OCI-LY1 (cell line): ENCODE measurements around the gene PLLP.
A peak's percentile ranks its signal among the peaks of the same experiment; 100 is the strongest.
"Not testable (repeated sequence)": the region's sequence is repeated elsewhere in the genome, so short reads cannot be mapped to it uniquely, and the experiment has no call there.

Experiments used
- H2AFZ ChIP-seq: fragments of 200-600 bp; sonication (generic), shearing (Covaris generic); 2 replicates; pipeline ENCODE4 v1.6.0; 2014; ENCODE audit warnings: antibody characterized with exemption, mild to moderate bottlenecking, low read length
- H3F3A ChIP-seq: fragments of 200-600 bp; sonication (generic), shearing (Covaris generic); 2 replicates; pipeline ENCODE4 v1.6.0; 2014; ENCODE audit warnings: mild to moderate bottlenecking, antibody characterized with exemption, low read length, moderate library complexity; ENCODE audit not compliant: insufficient read depth
- H3K27ac ChIP-seq: fragments of 200-600 bp; sonication (generic); 2 replicates; pipeline ENCODE4 v1.5.1; 2014; ENCODE audit warnings: low read length, mixed run types, mild to moderate bottlenecking, low read depth; ENCODE audit not compliant: poor library complexity, severe bottlenecking
- H3K27me3 ChIP-seq: fragments of 200-600 bp; sonication (generic); 2 replicates; pipeline ENCODE4 v1.6.0; 2014; ENCODE audit warnings: antibody characterized with exemption, mild to moderate bottlenecking, low read length, moderate library complexity; ENCODE audit not compliant: insufficient read depth
- H3K36me3 ChIP-seq: fragments of 200-600 bp; sonication (generic); 2 replicates; pipeline ENCODE4 v1.6.1; 2014; ENCODE audit warnings: mild to moderate bottlenecking, antibody characterized with exemption, low read length, moderate library complexity, mixed read lengths; ENCODE audit not compliant: insufficient read depth
- H3K4me1 ChIP-seq: fragments of 200-600 bp; sonication (generic); 2 replicates; pipeline ENCODE4 v1.5.1; 2014; ENCODE audit warnings: mild to moderate bottlenecking, low read length, moderate library complexity; ENCODE audit not compliant: insufficient read depth, severe bottlenecking
- H3K4me2 ChIP-seq: fragments of 200-600 bp; sonication (generic), shearing (Covaris generic); 2 replicates; pipeline ENCODE4 v1.6.1; 2014; ENCODE audit warnings: low read length
- H3K4me3 ChIP-seq: fragments of 200-600 bp; sonication (generic); 2 replicates; pipeline ENCODE4 v1.5.1; 2014; ENCODE audit warnings: low read length, low read depth, mild to moderate bottlenecking, mixed read lengths; ENCODE audit not compliant: poor library complexity, severe bottlenecking
- H3K79me2 ChIP-seq: fragments of 200-600 bp; shearing (Covaris generic); 2 replicates; pipeline ENCODE4 v1.6.1; 2016; ENCODE audit warnings: mixed run types, low read length, mixed read lengths; ENCODE audit not compliant: insufficient read depth
- H3K9ac ChIP-seq: fragments of 200-600 bp; sonication (generic), shearing (Covaris generic); 2 replicates; pipeline ENCODE4 v1.6.1; 2014; ENCODE audit warnings: mild to moderate bottlenecking, low read length, mixed read lengths
- H3K9me2 ChIP-seq: fragments of 200-600 bp; sonication (generic), shearing (Covaris generic); 2 replicates; pipeline ENCODE4 v1.6.1; 2014; ENCODE audit warnings: low read depth, mild to moderate bottlenecking, low read length, mixed read lengths
- H3K9me3 ChIP-seq: fragments of 200-600 bp; shearing (Covaris generic); 2 replicates; pipeline ENCODE4 v1.6.1; 2014; ENCODE audit warnings: low read length, mixed read lengths
- H4K20me1 ChIP-seq: fragments of 200-600 bp; sonication (generic), shearing (Covaris generic); 2 replicates; pipeline ENCODE4 v1.6.0; 2016; ENCODE audit warnings: mild to moderate bottlenecking, low read length; ENCODE audit not compliant: insufficient read depth
- EZH2 ChIP-seq: fragments of 200-600 bp; sonication (generic), shearing (Covaris generic); IDR thresholded peaks from 2 replicates; pipeline ENCODE4 v1.8.0; 2017; ENCODE audit warnings: borderline replicate concordance, mixed run types, mild to moderate bottlenecking, antibody characterized with exemption, low read length, moderate library complexity, mixed read lengths
- TF ChIP-seq, protein P1 (sequence below): fragments of 200-600 bp; sonication (generic), shearing (Covaris generic); IDR thresholded peaks from 2 replicates; pipeline ENCODE4 v1.5.1; 2017; ENCODE audit warnings: mild to moderate bottlenecking, antibody characterized with exemption, low read length, moderate library complexity, mixed read lengths

Gene PLLP

DNA sequence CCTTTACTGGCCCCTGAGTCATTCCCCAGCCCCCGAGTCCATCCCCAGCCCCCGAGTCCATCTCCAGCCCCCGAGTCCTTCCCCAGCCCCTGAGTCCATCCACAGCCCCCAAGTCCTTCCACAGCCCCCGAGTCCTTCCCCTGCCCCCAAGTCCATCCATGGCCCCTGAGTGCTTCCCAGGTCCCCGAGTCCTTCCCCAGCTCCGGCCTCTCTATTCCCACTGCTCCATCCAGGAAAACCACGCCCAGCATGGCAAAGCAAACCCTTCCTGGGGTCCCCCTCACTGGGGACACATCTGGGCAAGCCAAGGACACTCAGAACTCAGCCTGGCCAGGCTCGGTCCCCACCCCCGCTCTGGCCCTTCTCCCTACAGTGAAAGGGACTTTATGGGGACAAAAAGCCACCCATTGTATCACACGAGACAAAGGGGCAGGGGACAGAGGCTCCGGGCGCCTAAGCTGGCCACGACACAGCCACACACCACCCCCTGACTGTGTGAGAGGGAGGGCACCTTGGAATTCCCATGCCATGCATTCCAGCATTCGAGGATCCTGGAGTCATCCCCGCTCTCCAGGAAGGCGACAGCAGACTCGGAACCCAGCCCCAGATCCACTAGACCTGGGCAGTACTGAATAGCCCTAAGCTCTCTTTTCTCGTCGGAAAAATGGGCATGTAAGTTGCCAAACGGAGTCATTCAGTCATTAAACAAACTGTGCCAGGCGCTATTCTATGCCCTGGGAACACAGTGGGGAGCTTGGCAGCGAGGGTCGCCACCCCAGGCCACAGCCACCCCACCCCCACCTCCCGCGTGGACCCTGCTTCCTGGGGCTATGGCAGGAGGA lies 14.0 kb downstream of the PLLP start:
- no peak overlapping the region for H3K9ac ChIP-seq
- H3K4me2 ChIP-seq, result no peak overlapping the region
- no peaks in the 10 kb centered on the region for H3K27me3 ChIP-seq
- no peaks in the 10 kb centered on the region for H3K9me2 ChIP-seq
- no peaks in the 10 kb centered on the region for H3K36me3 ChIP-seq
- H3K4me3 ChIP-seq, result no peak overlapping the region
- peaks cover 13% of the 10 kb centered on the region for H3K4me1 ChIP-seq
- TF ChIP-seq, protein P1, sequence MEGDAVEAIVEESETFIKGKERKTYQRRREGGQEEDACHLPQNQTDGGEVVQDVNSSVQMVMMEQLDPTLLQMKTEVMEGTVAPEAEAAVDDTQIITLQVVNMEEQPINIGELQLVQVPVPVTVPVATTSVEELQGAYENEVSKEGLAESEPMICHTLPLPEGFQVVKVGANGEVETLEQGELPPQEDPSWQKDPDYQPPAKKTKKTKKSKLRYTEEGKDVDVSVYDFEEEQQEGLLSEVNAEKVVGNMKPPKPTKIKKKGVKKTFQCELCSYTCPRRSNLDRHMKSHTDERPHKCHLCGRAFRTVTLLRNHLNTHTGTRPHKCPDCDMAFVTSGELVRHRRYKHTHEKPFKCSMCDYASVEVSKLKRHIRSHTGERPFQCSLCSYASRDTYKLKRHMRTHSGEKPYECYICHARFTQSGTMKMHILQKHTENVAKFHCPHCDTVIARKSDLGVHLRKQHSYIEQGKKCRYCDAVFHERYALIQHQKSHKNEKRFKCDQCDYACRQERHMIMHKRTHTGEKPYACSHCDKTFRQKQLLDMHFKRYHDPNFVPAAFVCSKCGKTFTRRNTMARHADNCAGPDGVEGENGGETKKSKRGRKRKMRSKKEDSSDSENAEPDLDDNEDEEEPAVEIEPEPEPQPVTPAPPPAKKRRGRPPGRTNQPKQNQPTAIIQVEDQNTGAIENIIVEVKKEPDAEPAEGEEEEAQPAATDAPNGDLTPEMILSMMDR, result no peak
- no peak for TF ChIP-seq EZH2
- H4K20me1 ChIP-seq, result no peaks in the 10 kb centered on the region
- no peak overlapping the region for H3K27ac ChIP-seq
- H3F3A ChIP-seq, result no peaks in the 10 kb centered on the region
- H3K79me2 ChIP-seq, result no peaks in the 10 kb centered on the region
- H2AFZ ChIP-seq, result no peak overlapping the region
- H3K9me3 ChIP-seq, result no peaks in the 10 kb centered on the region

DNA sequence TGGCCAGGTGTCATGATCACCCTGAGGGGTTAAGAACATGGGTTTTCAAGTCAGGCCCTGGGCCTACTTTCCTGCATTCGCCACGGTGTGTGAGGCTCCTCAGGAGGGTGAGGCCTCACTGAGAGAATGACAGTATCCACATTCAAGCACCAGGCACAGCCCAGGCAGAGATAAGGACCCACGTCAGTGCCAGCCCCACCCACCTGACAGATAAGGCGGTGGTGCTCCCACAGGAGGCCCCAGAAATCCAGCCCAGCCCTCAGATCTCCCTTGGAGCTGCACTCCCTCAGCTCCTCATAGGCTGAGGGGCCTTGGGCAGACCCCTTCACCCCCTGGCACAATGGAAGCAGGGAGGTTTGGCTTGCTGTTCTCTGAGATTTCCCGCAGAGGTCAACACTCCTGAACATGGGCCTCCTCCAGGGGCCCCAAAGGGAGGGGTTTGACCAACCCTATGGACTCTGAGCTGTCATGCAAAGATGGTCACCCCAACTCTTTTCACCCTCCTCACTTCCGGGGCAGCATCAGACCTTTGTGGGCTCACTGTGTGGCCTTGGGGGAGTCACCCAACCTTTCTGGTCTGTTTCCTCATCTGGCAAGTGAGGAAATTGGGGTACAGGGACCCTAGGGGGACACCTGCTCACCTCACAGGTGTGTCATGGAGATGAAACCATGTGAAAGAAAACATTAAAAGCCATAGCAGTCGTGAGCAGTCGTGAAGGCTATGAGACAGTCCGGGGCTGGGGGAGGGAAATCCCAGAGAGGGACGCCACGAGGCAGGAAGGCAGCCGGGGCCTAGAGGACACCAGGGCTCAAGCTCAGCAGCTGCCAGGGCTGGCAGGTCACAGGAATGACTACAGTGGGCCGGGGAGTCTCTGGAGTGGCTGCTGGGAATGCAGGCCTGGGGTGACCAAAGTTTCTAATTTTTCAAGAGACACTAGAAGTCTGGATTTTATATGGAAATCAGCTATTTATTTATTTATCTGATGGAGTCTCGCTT lies 15.4 kb downstream of the PLLP start:
- H3K4me2 ChIP-seq, result no peak overlapping the region
- no peak for TF ChIP-seq EZH2
- TF ChIP-seq, protein P1, result no peak
- H3K27me3 ChIP-seq, result no peaks in the 10 kb centered on the region
- H3K9ac ChIP-seq, result no peak overlapping the region
- H3K4me1 ChIP-seq, result peaks cover 13% of the 10 kb centered on the region
- H3K9me3 ChIP-seq, result no peaks in the 10 kb centered on the region
- no peaks in the 10 kb centered on the region for H3F3A ChIP-seq
- H4K20me1 ChIP-seq, result no peaks in the 10 kb centered on the region
- no peaks in the 10 kb centered on the region for H3K79me2 ChIP-seq
- H3K9me2 ChIP-seq, result no peaks in the 10 kb centered on the region
- H2AFZ ChIP-seq, result no peak overlapping the region
- no peak overlapping the region for H3K4me3 ChIP-seq
- no peak overlapping the region for H3K27ac ChIP-seq
- H3K36me3 ChIP-seq, result no peaks in the 10 kb centered on the region

DNA sequence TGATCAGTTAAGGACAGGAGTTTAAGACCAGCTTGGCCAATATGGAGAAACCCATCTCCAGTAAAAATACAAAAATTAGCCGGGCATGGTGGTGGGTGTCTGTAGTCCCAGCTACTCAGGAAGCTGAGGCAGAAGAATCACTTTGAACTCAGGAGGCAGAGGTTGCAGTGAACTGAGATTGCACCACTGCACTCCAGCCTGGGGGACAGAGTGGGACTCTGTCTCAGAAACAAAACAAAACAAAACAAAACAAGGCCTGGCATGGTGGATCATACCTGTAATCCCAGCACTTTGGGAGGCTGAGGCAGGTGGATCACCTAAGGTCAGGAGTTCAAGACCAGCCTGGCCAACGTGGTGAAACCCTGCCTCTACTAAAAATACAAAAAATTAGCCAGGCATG lies 17.1 kb downstream of the PLLP start:
- not testable (repeated sequence) for H3K27me3 ChIP-seq, H3F3A ChIP-seq, H3K79me2 ChIP-seq, H3K9me2 ChIP-seq, H3K4me3 ChIP-seq, H3K9ac ChIP-seq, H3K9me3 ChIP-seq, H2AFZ ChIP-seq, H3K4me2 ChIP-seq, H4K20me1 ChIP-seq, H3K36me3 ChIP-seq
- H3K27ac ChIP-seq, result peak overlapping the region; percentile 46
- H3K4me1 ChIP-seq, result peaks cover 13% of the 10 kb centered on the region
